ENCODE results near the gene UMPS. TPM values are rescaled to one million over a fixed set of nuclear protein-coding genes. Genes with fewer than 3 reads are reported as not detected.

UMPS gene
- total RNA-seq, 1 experiment from 2014 or later: 61.8 TPM

GRCh38 chr3:124767691-124768090 is 37.4 kb downstream of the UMPS start:
- CTCF ChIA-PET: interaction anchor here (0.6 kb wide), 1 partner anchor 139 kb away, joined by 3 read pairs; no protein-coding TSS in a partner anchor
- no peak for TF ChIP-seq CTCF (conservative IDR thresholded peaks at IDR 0.05)
- no peak for TF ChIP-seq EZH2 (IDR thresholded peaks at IDR 0.05; ENCODE audit: low read depth)
- POLR2A ChIA-PET (ENCODE audit: unreplicated experiment): no interaction called here
- Histone ChIP-seq H3K9me3 (ENCODE audit: insufficient read depth, low read depth) (no peaks in the 10 kb centered on the region), H3F3A (ENCODE audit: insufficient read depth, low read depth) (no peaks in the 10 kb centered on the region), H3K4me2 (no peak overlapping the region), H3K36me3 (ENCODE audit: low read depth) (peaks cover 5% of the 10 kb centered on the region; the same call in 1 of the 2 replicates), H3K79me2 (ENCODE audit: low read depth) (no peaks in the 10 kb centered on the region), H2AFZ (no peak overlapping the region), H3K4me3 (no peak overlapping the region), H4K20me1 (ENCODE audit: insufficient read depth) (no peaks in the 10 kb centered on the region), H3K27ac (no peak overlapping the region), H3K4me1 (replicated peaks; ENCODE audit: insufficient read depth) (no peaks in the 10 kb centered on the region; the same call in 1 of the 2 replicates), H3K9me2 (ENCODE audit: insufficient read depth) (no peaks in the 10 kb centered on the region), H3K27me3 (ENCODE audit: insufficient read depth, low read depth) (no peaks in the 10 kb centered on the region)
- intact Hi-C loops (cut with micrococcal nuclease; ENCODE audit: unreplicated experiment): no loop called here
- no peak for DNase-seq
- no TSS peak for BruUV-seq (replicated peaks)

GRCh38 chr3:124768812-124769211 is 38.6 kb downstream of the UMPS start:
- no peak overlapping the region for H3K27ac ChIP-seq
- TF ChIP-seq CTCF (conservative IDR thresholded peaks at IDR 0.05): no peak
- TF ChIP-seq EZH2 (IDR thresholded peaks at IDR 0.05; ENCODE audit: low read depth): no peak
- no peaks in the 10 kb centered on the region; the same call in 1 of the 2 replicates for H3K4me1 ChIP-seq (replicated peaks; ENCODE audit: insufficient read depth)
- H3K79me2 ChIP-seq (ENCODE audit: low read depth): no peaks in the 10 kb centered on the region
- H3K27me3 ChIP-seq (ENCODE audit: insufficient read depth, low read depth): no peaks in the 10 kb centered on the region
- H3K4me3 ChIP-seq: no peak overlapping the region
- DNase-seq: no peak
- no peaks in the 10 kb centered on the region for H3K9me2 ChIP-seq (ENCODE audit: insufficient read depth)
- no TSS peak for BruUV-seq (replicated peaks)
- H2AFZ ChIP-seq: no peak overlapping the region
- H3K36me3 ChIP-seq (ENCODE audit: low read depth): no peaks in the 10 kb centered on the region; the same call in 1 of the 2 replicates
- H3K4me2 ChIP-seq: no peak overlapping the region
- intact Hi-C loops (cut with micrococcal nuclease; ENCODE audit: unreplicated experiment): no loop called here
- H3F3A ChIP-seq (ENCODE audit: insufficient read depth, low read depth): no peaks in the 10 kb centered on the region
- no peaks in the 10 kb centered on the region for H4K20me1 ChIP-seq (ENCODE audit: insufficient read depth)
- H3K9me3 ChIP-seq (ENCODE audit: insufficient read depth, low read depth): no peaks in the 10 kb centered on the region
- POLR2A ChIA-PET (ENCODE audit: unreplicated experiment): no interaction called here
- CTCF ChIA-PET: no interaction called here

GRCh38 chr3:124769462-124769861 is 39.2 kb downstream of the UMPS start:
- BruUV-seq (replicated peaks): no TSS peak
- Histone ChIP-seq H3K79me2 (ENCODE audit: low read depth) (no peaks in the 10 kb centered on the region), H3K9me3 (ENCODE audit: insufficient read depth, low read depth) (no peaks in the 10 kb centered on the region), H3K4me2 (no peak overlapping the region), H3K9me2 (ENCODE audit: insufficient read depth) (no peaks in the 10 kb centered on the region), H3K27ac (no peak overlapping the region), H3K4me3 (no peak overlapping the region), H4K20me1 (ENCODE audit: insufficient read depth) (no peaks in the 10 kb centered on the region), H2AFZ (no peak overlapping the region), H3K4me1 (replicated peaks; ENCODE audit: insufficient read depth) (peaks cover 4% of the 10 kb centered on the region; the same call in 1 of the 2 replicates), H3K36me3 (ENCODE audit: low read depth) (no peaks in the 10 kb centered on the region), H3K27me3 (ENCODE audit: insufficient read depth, low read depth) (no peaks in the 10 kb centered on the region), H3F3A (ENCODE audit: insufficient read depth, low read depth) (no peaks in the 10 kb centered on the region)
- intact Hi-C loops (cut with micrococcal nuclease; ENCODE audit: unreplicated experiment): no loop called here
- ChIA-PET POLR2A (ENCODE audit: unreplicated experiment) (no interaction called here), CTCF (interaction anchor here (0.7 kb wide), 1 partner anchor 23 kb away, joined by 3 read pairs; no protein-coding TSS in a partner anchor)
- TF ChIP-seq CTCF (conservative IDR thresholded peaks at IDR 0.05): no peak
- no peak for DNase-seq

All from PC-9 (cell line).